Raji (cell line): ENCODE results near the gene SELENOW.
A peak's percentile ranks its signal among the peaks of the same experiment; 100 is the strongest.

ENCODE experiments used
- POLR2A ChIP-seq: IDR thresholded peaks from 2 replicates; pipeline ENCODE4 v1.6.1; 2011; ENCODE audit warnings: low read depth, low read length, control low read depth; ENCODE audit not compliant: insufficient read depth

SELENOW gene

DNA sequence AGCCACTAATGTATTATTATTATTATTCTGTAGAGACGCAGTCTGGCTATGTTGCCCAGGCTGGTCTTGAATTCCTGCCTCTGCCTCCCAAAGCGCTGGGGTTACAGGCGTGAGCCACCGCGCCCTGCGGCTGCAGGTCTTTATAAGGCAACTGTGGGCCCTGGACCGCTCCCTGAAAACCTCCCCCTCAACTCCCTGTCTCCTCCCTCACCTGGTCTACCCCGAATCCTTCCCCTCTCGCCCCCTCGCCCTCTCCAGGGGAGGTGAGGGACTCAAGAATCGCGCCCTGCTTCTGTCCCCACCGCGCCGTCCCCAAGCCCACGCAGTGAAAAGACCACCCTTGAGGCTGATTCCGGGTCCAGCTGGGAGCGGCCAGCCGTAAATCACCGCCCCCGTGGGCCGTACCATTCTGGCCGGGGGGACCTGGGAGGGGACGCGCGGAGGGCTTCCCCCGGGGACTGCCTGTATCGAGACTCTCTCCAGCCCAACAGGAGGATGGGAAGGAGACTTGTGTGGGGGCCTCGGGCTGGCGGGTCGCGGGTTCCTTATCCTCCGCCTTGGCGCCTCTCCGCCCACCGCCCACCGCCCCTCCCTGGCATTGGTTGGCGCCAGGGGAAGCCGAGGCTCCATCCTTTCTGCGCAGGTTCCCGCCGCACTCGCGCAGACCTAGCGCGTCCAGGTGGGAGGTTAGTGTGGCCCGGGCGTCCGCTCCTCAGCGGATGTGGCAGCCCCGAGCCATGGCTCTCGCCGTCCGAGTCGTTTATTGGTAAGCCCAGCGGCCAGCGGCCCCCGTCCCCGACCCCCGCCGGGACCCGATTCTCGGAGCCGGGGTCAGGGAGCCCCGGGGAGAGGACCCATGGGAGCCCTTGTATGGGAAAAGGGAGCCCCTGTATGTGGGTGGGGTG is at the start of gene SELENOW:
SELENOW (plus strand) TSS at position 655 of the 905 bp plus-strand sequence; CDS start at position 738, 83 bp downstream.
- TF ChIP-seq POLR2A = peak; percentile 80

DNA sequence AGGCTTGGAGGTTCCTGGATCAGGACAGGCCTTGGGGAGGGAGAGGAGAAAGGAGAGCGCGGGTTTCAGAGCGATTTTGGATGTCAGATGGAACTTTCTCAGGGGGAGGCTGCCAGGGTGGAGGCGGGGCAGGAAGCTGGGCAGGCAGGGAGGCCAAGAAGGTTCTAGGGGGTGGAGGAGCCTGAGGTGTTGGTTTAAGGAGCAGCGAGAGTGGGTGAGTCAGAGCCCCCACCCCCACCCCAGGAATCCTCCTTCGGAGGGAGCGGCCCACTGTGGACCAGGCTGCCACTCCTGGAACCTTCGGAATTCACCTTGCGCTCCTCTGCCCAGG is 49.1 kb upstream of the SELENOW start:
- no peak for TF ChIP-seq POLR2A

DNA sequence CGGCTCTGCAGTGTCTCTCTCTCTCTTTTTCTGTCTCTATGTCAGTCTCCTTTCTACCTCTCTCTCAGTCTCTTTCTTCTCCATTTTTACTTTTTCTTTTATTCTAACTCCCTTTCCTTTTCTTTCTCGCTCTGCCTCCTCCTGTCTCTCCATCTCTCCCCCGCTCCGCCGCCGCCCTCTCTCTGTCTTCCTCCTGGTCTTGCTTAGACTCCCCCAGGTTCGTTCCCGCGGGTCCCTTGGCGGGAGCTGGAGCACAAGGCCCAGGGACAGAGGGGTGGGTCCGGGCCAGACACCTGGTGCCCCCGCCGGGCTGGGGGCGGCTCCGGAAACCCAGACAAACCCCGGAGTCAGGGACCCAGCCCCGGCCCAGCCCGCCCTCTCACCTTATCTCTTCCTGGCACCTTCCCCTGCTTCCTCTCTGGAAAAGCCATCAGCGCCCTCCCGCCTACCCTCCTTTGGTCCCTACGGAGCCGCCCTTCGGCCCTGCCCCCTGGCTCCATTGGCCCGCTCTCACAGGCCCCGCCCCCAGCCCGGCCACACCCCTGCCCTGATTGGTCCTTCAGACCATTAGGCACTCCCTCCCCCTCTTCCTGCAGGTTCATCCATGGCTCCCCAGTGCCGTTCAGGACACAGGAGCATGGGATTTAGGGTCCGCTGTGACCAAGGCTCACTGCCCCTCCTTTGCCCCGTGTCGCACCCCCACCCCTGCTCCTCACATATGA is 48.5 kb upstream of the SELENOW start:
- TF ChIP-seq POLR2A = no peak

DNA sequence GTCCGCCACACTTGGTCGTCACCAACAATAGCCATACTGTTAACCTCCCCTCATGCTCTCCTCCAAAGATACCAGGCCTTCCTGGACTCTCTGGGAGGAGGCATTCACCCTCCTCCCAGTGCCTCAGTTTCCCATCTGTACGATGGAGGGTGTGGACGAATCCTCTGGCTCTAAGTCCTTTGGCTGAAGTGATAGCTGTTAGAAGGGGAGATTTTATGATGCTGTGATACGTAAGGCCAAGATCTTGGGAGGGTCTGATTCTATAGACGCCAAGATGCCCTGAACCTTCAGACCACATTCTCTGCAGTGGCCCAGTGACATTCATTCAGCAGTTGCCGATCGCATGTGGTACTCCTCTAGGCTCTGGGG is 48.0 kb upstream of the SELENOW start:
- no peak for TF ChIP-seq POLR2A

DNA sequence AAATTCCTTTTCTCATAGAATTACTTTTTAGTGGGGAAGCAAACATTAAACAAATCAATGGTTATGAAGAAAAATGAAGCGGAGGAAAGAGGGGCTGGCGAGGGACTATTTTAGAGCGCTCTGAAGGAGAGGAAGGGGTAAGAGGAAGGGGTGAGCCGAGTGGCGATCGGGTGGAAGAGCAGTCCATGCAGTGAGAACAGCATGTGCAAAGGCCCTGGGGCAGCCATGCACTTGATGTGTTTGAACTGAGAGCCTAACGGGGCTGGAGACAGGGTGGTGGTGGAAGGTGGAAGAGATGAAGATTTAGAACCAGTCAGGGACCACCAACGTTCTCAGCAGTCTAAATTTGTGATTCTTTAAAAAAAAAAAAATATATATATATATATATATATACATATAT is 47.6 kb upstream of the SELENOW start:
- TF ChIP-seq POLR2A = no peak

DNA sequence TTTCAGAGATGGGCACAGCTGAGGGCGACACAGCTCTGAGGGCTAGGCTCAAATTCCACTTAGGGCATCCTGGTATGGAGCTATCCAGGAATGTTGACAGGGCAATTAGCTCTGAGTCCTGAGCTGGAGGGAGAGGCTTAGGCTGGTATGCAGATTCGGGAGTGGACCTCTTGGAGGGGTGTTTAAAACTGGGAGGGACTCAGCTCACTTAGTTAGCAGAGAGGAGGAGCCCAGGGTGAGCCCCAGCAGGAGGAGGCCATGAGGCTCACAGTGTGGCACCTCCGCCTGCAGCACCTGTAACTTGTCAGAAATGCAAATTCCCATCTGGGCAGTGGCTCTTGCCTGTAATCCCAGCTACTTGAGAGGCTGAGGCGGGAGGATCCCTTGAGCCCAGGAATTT is 43.4 kb upstream of the SELENOW start:
- no peak for TF ChIP-seq POLR2A

DNA sequence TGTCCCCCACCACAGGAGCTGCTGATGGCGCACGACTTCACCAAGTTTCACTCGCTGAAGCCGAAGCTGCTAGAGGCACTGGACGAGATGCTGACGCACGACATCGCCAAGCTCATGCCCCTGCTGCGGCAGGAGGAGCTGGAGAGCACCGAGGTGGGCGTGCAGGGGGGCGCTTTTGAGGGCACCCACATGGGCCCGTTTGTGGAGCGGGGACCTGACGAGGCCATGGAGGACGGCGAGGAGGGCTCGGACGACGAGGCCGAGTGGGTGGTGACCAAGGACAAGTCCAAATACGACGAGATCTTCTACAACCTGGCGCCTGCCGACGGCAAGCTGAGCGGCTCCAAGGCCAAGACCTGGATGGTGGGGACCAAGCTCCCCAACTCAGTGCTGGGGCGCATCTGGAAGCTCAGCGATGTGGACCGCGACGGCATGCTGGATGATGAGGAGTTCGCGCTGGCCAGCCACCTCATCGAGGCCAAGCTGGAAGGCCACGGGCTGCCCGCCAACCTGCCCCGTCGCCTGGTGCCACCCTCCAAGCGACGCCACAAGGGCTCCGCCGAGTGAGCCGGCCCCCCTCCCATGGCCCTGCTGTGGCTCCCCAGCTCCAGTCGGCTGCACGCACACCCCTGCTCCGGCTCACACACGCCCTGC is 37.5 kb upstream of the SELENOW start:
- TF ChIP-seq POLR2A = no peak

DNA sequence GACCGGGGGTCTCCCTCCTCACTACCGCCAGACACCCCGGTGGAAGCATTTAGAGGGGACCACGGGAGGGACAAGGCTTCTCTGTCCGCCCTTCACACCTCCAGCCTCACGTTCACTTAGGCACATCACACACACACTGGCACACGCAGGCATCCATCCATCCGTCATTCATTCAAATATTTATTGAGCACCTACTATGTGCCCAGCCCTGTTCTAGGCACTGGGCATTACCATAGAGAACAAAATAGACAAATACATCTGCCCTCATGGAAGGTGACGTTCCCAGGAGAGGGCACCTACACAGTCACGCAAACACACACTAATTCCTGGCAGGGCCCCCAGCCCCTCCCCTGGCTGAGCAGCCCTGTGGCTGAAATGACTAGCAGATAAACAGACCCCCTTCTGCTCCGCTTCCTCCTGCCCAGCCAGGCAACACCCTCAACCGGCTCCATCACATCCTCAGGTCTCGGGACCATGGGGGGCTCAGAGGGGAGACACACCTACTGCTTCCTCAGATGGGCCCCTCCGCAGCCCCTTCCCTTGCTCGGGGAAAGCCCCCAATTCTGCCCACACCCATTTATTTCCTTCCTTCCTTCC is 36.9 kb upstream of the SELENOW start:
- TF ChIP-seq POLR2A = no peak

DNA sequence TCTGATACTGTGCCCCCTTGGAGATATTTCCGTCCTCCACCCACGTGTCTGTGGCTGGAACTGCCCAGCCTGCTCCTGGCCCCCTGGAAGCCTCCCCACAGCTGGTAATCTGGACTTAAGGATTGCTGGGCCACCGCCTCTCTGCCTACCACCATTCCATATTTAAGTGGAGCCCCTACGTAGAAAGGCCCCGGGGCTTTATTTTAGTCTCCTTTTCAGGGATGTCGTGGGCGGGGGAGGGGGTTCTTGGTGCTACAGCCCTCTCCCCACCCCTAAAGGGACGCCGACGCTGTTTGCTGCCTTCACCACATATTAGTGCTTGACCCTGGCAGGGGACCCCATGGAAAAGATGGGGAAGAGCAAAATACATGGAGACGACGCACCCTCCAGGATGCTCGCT is 35.9 kb upstream of the SELENOW start:
- no peak for TF ChIP-seq POLR2A

DNA sequence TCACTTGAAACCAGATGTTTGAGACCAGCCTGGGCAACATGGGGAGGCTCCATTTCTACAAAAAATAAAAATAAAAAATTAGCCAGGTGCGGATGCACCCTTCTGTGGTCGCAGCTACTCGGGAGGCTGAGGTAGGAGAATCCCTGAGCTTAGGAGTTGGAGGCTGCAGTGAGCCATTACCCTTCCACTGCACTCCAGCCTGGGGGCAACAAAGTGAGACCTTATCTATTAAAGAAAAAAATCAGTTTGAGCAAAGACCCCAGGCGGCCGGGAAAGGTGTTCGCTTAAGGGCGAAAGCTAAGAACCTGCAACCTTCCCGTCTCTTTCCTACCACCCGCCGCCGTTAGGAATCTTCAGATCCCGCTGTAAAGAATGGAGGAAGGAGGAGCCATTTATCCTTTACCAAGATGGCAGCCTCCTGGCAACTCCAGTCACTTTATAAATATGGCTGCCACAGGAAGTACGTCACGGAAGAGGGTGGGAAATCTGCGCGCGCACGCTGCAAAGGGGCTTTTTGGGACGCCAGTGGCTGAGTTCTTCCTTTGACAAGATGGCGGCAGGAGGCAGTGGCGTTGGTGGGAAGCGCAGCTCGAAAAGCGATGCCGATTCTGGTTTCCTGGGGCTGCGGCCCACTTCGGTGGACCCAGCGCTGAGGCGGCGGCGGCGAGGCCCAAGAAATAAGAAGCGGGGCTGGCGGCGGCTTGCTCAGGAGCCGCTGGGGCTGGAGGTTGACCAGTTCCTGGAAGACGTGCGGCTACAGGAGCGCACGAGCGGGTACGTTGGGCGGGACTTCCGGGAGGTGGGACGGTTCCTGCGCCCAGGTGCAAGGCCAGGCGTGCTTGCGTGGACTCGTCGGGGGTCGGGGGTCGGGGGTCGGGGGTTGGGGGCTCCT is 33.2 kb upstream of the SELENOW start, which contains the start of gene NOP53:
NOP53 (plus strand) TSS at position 537 of the 892 bp plus-strand sequence; CDS start at position 551, 14 bp downstream.
- peak; percentile 87 for TF ChIP-seq POLR2A

DNA sequence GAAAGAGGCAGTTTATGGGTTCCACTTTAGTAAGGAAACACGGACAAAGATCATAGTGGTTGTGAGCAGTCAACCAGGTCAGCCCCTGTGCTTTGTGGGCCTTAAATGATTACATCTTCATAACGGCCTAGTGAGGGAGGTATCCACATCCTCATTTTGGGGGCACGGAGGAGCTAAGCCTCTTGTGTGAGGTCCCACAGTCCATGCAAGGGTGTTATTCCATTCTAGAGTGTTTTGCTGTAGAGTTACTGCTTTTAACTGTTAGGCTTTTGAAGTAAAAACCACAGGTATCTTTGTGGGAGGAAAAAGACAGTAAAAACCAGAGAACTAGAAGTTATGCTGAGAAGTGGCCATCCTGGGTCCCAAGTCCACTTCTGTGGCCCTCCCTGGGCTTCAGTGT is 29.2 kb upstream of the SELENOW start:
- no peak for TF ChIP-seq POLR2A

DNA sequence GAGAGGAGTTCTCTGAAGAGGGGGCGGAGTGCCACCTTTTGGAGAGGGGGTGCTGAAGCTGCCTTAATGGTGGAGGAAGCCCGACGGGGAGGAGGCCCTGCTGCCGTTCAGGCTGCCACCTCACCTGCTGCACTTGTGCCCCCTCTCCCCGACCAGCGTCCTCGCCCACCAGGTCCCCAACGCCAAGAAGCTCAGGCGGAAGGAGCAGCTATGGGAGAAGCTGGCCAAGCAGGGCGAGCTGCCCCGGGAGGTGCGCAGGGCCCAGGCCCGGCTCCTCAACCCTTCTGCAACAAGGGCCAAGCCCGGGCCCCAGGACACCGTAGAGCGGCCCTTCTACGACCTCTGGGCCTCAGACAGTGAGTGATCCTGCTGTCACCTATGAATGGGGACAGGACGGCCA is 27.8 kb upstream of the SELENOW start:
- TF ChIP-seq POLR2A = no peak

DNA sequence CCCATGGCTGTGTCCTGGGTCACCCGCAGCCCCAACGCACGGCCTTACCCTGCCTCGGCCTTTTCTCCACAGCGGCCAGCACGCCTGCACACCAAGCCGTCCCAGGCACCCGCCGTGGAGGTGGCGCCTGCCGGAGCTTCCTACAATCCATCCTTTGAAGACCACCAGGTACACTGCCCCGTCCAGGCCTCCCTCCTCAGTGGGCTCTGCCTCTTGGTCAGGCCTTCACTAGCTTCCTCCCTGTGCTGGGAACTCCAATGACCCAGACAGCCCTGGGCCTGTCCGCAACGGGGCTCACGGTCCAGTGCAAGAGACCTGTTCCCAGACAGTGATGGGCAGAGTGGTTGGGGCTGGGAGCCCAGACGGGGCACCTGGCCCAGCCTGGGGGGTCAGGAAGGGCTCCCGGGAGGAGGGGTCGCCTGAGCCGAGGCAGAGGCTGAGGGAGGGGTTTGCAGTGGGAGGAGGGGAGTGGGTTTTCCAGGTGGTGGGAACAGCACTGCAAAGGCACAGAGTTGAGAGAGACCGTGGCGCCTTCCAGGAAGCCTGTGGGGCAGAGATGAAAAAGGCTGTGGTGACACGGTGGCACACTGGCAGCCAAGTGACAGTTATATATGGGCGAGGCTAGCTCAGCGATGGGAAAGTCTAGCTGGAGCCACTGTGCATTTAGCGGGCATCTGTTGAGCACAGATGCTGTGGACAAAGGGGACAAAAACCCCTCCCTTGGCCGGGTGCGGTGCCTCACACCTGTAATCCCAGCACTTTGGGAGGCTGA is 25.9 kb upstream of the SELENOW start:
- TF ChIP-seq POLR2A = no peak
